Upper lobe of left lung (tissue), 4 donors: ENCODE measurements around the gene NRXN2.

Experiments
- EP300 ChIP-seq, 4 donors: sonication (generic); formaldehyde crosslinking; IDR thresholded peaks; one replicate each; pipeline ENCODE4 v1.5.1; 2017; ENCODE audit warnings: antibody characterized with exemption in 4 of 4, control low read depth in 2 of 4
- TF ChIP-seq, protein P1 (sequence below), 6 experiments: fragments of 450-650 bp in 4 of 6; fragments of 200-600 bp in 2 of 6; sonication (generic) in 2 of 6; IDR thresholded peaks; one replicate each; pipeline ENCODE4 v1.5.1; 2016 to 2019; ENCODE audit warnings: antibody characterized with exemption in 6 of 6

DNA sequence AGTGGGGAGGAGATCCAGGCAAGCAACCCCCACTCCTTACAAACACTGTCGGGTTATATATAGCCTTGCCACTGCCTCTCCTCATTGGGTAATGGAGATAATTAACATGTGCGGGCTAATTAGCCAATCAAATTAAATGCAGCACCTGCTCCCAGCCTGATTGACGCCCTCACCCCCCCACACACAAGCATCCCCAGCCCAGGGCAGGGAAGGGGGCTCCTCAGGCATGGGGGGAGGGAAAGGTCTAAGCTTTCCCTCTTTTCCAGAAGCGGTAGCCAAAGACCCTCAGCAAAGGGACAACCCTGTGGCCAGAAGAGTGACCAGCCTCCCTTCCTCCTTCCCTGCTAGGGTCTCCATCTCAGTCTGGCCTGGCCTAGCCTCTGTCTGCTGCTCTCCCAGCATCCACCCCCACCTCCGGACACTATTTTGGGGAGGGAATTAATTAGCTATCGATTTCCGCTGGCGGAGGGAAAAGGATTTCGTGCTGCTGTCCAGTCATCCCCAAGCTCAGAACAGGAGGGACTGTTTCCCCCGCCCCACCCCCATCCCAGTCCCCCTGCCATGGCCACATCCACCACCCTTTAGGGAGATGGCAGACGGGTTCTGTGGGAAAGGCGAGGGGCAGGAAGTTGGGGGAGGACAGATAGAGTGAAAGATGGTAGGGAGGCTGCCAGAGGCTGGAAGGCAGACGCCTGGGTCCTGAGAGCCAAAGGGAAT is 7.1 kb downstream of the NRXN2 start:
- TF ChIP-seq, protein P1, sequence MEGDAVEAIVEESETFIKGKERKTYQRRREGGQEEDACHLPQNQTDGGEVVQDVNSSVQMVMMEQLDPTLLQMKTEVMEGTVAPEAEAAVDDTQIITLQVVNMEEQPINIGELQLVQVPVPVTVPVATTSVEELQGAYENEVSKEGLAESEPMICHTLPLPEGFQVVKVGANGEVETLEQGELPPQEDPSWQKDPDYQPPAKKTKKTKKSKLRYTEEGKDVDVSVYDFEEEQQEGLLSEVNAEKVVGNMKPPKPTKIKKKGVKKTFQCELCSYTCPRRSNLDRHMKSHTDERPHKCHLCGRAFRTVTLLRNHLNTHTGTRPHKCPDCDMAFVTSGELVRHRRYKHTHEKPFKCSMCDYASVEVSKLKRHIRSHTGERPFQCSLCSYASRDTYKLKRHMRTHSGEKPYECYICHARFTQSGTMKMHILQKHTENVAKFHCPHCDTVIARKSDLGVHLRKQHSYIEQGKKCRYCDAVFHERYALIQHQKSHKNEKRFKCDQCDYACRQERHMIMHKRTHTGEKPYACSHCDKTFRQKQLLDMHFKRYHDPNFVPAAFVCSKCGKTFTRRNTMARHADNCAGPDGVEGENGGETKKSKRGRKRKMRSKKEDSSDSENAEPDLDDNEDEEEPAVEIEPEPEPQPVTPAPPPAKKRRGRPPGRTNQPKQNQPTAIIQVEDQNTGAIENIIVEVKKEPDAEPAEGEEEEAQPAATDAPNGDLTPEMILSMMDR (IDR thresholded peaks at IDR 0.05): no peak
- TF ChIP-seq EP300 (IDR thresholded peaks at IDR 0.05): no peak
